Loucy (cell line): Measurements from ENCODE around the gene SMIM11.

Experiments used
- H2AFZ ChIP-seq: fragments of 200-600 bp; sonication (generic); 2 replicates; pipeline ENCODE4 v1.6.0; 2016; ENCODE audit warnings: antibody characterized with exemption, mild to moderate bottlenecking, low read length, moderate library complexity
- H3F3A ChIP-seq: fragments of 200-600 bp; 2 replicates; pipeline ENCODE4 v1.6.0; 2016; ENCODE audit warnings: antibody characterized with exemption, low read depth, mild to moderate bottlenecking
- H3K27me3 ChIP-seq: fragments of 200-600 bp; sonication (generic); 2 replicates; pipeline ENCODE4 v1.6.1; 2014; ENCODE audit warnings: low read length, mild to moderate bottlenecking; ENCODE audit not compliant: insufficient read depth, poor library complexity, severe bottlenecking
- H3K36me3 ChIP-seq: fragments of 200-600 bp; sonication (generic); 2 replicates; pipeline ENCODE4 v1.6.1; 2016; ENCODE audit warnings: low read length; ENCODE audit not compliant: insufficient read depth
- H3K4me1 ChIP-seq: fragments of 200-600 bp; sonication (generic); 2 replicates; pipeline ENCODE4 v1.5.1; 2014; ENCODE audit warnings: low read length, mild to moderate bottlenecking; ENCODE audit not compliant: insufficient read depth, poor library complexity, severe bottlenecking
- H3K4me2 ChIP-seq: fragments of 200-600 bp; sonication (generic); 2 replicates; pipeline ENCODE4 v1.6.0; 2014; ENCODE audit warnings: antibody characterized with exemption, low read length, low read depth, mild to moderate bottlenecking; ENCODE audit not compliant: poor library complexity, severe bottlenecking
- H3K4me3 ChIP-seq: fragments of 200-600 bp; sonication (generic); 2 replicates; pipeline ENCODE4 v1.5.1; 2014; ENCODE audit warnings: low read length, mild to moderate bottlenecking, mixed read lengths; ENCODE audit not compliant: poor library complexity, severe bottlenecking
- H3K79me2 ChIP-seq: fragments of 200-600 bp; sonication (generic); 2 replicates; pipeline ENCODE4 v1.6.1; 2014; ENCODE audit warnings: low read length; ENCODE audit not compliant: insufficient read depth
- H3K9ac ChIP-seq: fragments of 200-600 bp; sonication (generic); 2 replicates; pipeline ENCODE4 v1.6.0; 2014; ENCODE audit warnings: mild to moderate bottlenecking, low read depth, low read length, moderate library complexity; ENCODE audit not compliant: poor library complexity, severe bottlenecking
- H3K9me2 ChIP-seq: fragments of 200-600 bp; sonication (generic); replicated peaks from 2 replicates; pipeline ENCODE4 v1.6.1; 2016; ENCODE audit warnings: low read depth, low read length, mixed read lengths
- H3K9me3 ChIP-seq: fragments of 200-600 bp; sonication (generic); 2 replicates; pipeline ENCODE4 v1.6.1; 2014; ENCODE audit warnings: mild to moderate bottlenecking, antibody characterized with exemption, low read length, low read depth; ENCODE audit not compliant: insufficient read depth
- H4K20me1 ChIP-seq: fragments of 200-600 bp; sonication (generic); 2 replicates; pipeline ENCODE4 v1.6.0; 2014; ENCODE audit warnings: antibody characterized with exemption, low read length, mild to moderate bottlenecking; ENCODE audit not compliant: insufficient read depth, poor library complexity, severe bottlenecking
- CTCF ChIP-seq: fragments of 200-600 bp; sonication (generic); conservative IDR thresholded peaks from 2 replicates; pipeline ENCODE4 v1.5.1; 2014; ENCODE audit warnings: mild to moderate bottlenecking, antibody characterized with exemption, low read length
- EZH2phosphoT487 ChIP-seq: fragments of 200-600 bp; IDR thresholded peaks from 2 replicates; pipeline ENCODE4 v1.6.1; 2018; ENCODE audit warnings: antibody characterized with exemption, mild to moderate bottlenecking, moderate library complexity, borderline replicate concordance

The SMIM11 gene

GRCh38 chr21:34340061-34340460 is 35.2 kb upstream of the SMIM11 start:
- no peak overlapping the region for H3K4me2 ChIP-seq
- H3F3A ChIP-seq: no peaks in the 10 kb centered on the region
- no peak overlapping the region for H3K9ac ChIP-seq
- no peaks in the 10 kb centered on the region for H3K79me2 ChIP-seq
- H4K20me1 ChIP-seq: no peaks in the 10 kb centered on the region
- H3K4me1 ChIP-seq: no peaks in the 10 kb centered on the region
- TF ChIP-seq CTCF: no peak
- no peak for TF ChIP-seq EZH2phosphoT487
- no peaks in the 10 kb centered on the region for H3K9me2 ChIP-seq
- H3K9me3 ChIP-seq: no peaks in the 10 kb centered on the region
- H3K36me3 ChIP-seq: no peaks in the 10 kb centered on the region
- H3K4me3 ChIP-seq: no peak overlapping the region
- H3K27me3 ChIP-seq: no peaks in the 10 kb centered on the region
- no peak overlapping the region for H2AFZ ChIP-seq

- H3K36me3 ChIP-seq: no peaks in the 10 kb centered on the region
- no peaks in the 10 kb centered on the region for H3K9me3 ChIP-seq
- H3K4me3 ChIP-seq: no peak overlapping the region
- H3F3A ChIP-seq: no peaks in the 10 kb centered on the region
- H3K9ac ChIP-seq: no peak overlapping the region
- H3K27me3 ChIP-seq: no peaks in the 10 kb centered on the region
- no peak overlapping the region for H2AFZ ChIP-seq
- TF ChIP-seq CTCF (no peak), EZH2phosphoT487 (no peak)
- H3K4me1 ChIP-seq: no peaks in the 10 kb centered on the region
- no peaks in the 10 kb centered on the region for H3K9me2 ChIP-seq
- H3K79me2 ChIP-seq: no peaks in the 10 kb centered on the region
- H3K4me2 ChIP-seq: no peak overlapping the region
- H4K20me1 ChIP-seq: no peaks in the 10 kb centered on the region
Measured at GRCh38 chr21:34342476-34342875, 32.8 kb upstream of the SMIM11 start.

GRCh38 chr21:34343347-34343746 is 32.0 kb upstream of the SMIM11 start:
- H4K20me1 ChIP-seq: no peaks in the 10 kb centered on the region
- H3K36me3 ChIP-seq: no peaks in the 10 kb centered on the region
- H3K9me2 ChIP-seq: no peaks in the 10 kb centered on the region
- TF ChIP-seq CTCF: no peak
- TF ChIP-seq EZH2phosphoT487: no peak
- no peak overlapping the region for H3K4me2 ChIP-seq
- no peaks in the 10 kb centered on the region for H3F3A ChIP-seq
- no peaks in the 10 kb centered on the region for H3K9me3 ChIP-seq
- no peak overlapping the region for H2AFZ ChIP-seq
- no peaks in the 10 kb centered on the region for H3K27me3 ChIP-seq
- H3K9ac ChIP-seq: no peak overlapping the region
- no peaks in the 10 kb centered on the region for H3K79me2 ChIP-seq
- no peaks in the 10 kb centered on the region for H3K4me1 ChIP-seq
- no peak overlapping the region for H3K4me3 ChIP-seq
